B cell (primary cell): ENCODE measurements around the gene LCN9. TPM values are rescaled to one million over a fixed set of nuclear protein-coding genes. Genes with fewer than 3 reads are reported as not detected.

Source experiments
- ATAC-seq: fragments of 200-7000 bp; cut with Tn5 transposase; one replicate; pipeline ENCODE4 v1.10.0; 2021; ENCODE audit warnings: low read depth, mild to moderate bottlenecking, moderate number of reproducible peaks, moderate library complexity
- CTCF ChIA-PET: fragments of 350-600 bp; sonication (Branson Sonifier 250); formaldehyde crosslinking; loops from one replicate; lab custom pipeline; 2021; ENCODE audit warnings: antibody characterized with exemption, inconsistent platforms; lab: Charles Lee
- POLR2A ChIA-PET: fragments of 350-600 bp; sonication (Branson Sonifier 250); formaldehyde crosslinking; loops from one replicate; lab custom pipeline; 2021; ENCODE audit warnings: antibody characterized with exemption; lab: Charles Lee
- DNase-seq: peaks from one replicate; pipeline ENCODE4 v3.0.0; 2013
- H2AFZ ChIP-seq: 2 replicates; pipeline ENCODE4 v1.6.1; 2012; ENCODE audit warnings: mild to moderate bottlenecking, low read depth, low read length; ENCODE audit not compliant: insufficient read depth, poor library complexity, severe bottlenecking
- H3K27ac ChIP-seq, 2 donors: 1 replicate in 1 of 2; 2 replicates in 1 of 2; pipeline ENCODE4 v1.5.1; 2012 to 2013; ENCODE audit warnings: low read length in 2 of 2, mild to moderate bottlenecking in 2 of 2, moderate library complexity in 1 of 2
- H3K27me3 ChIP-seq, 4 experiments: fragments of 200-600 bp in 1 of 4; sonication (generic) in 1 of 4; replicated peaks in 1 of 4; 1 replicate in 2 of 4; 2 replicates in 2 of 4; pipeline versions ENCODE4 v1.6.1 to v1.7.0; 2013 to 2016; ENCODE audit warnings: low read length in 3 of 4, mild to moderate bottlenecking in 2 of 4, mixed read lengths in 1 of 4, moderate library complexity in 1 of 4; ENCODE audit not compliant: insufficient read depth in 4 of 4, control insufficient read depth in 3 of 4; ENCODE audit errors: control extremely low read depth in 1 of 4
- H3K36me3 ChIP-seq, 2 experiments: replicated peaks in 1 of 2; 1 replicate in 1 of 2; 2 replicates in 1 of 2; pipeline versions ENCODE4 v1.6.1 to v1.7.1; 2013; ENCODE audit warnings: low read length in 1 of 2; ENCODE audit not compliant: insufficient read depth in 2 of 2, control insufficient read depth in 1 of 2; ENCODE audit errors: control extremely low read depth in 1 of 2, extremely low read depth in 1 of 2
- H3K4me1 ChIP-seq, 2 donors: fragments of 200-600 bp in 1 of 2; sonication (generic) in 1 of 2; 1 replicate in 1 of 2; 2 replicates in 1 of 2; pipeline versions ENCODE4 v1.5.1 to v1.6.1; 2013 to 2017; ENCODE audit warnings: low read length in 2 of 2; ENCODE audit not compliant: control insufficient read depth in 2 of 2, insufficient read depth in 2 of 2
- H3K4me2 ChIP-seq: replicated peaks from 2 replicates; pipeline ENCODE3; 2012; ENCODE audit warnings: mild to moderate bottlenecking, low read depth, low read length; ENCODE audit not compliant: poor library complexity, severe bottlenecking
- H3K4me3 ChIP-seq, 5 experiments: fragments of 200-600 bp in 1 of 5; sonication (generic) in 1 of 5; 1 replicate in 3 of 5; 2 replicates in 2 of 5; pipeline versions ENCODE4 v1.5.1 to v1.7.0; 2011 to 2016; ENCODE audit warnings: low read length in 4 of 5, mild to moderate bottlenecking in 4 of 5, low read depth in 2 of 5, control low read depth in 1 of 5, moderate library complexity in 1 of 5; ENCODE audit not compliant: insufficient read depth in 1 of 5; ENCODE audit errors: control extremely low read depth in 1 of 5, extremely low read depth in 1 of 5
- H3K79me2 ChIP-seq: fragments of 200-600 bp; sonication (generic); one replicate; pipeline ENCODE4 v1.6.0; 2016; ENCODE audit warnings: low read length; ENCODE audit not compliant: control insufficient read depth, insufficient read depth
- H3K9ac ChIP-seq: fragments of 200-600 bp; sonication (generic); 2 replicates; pipeline ENCODE4 v1.6.1; 2017; ENCODE audit warnings: mild to moderate bottlenecking, low read length, moderate library complexity
- H3K9me3 ChIP-seq, 3 donors: one replicate each; pipeline versions ENCODE4 v1.6.1 to v1.7.1; 2013; ENCODE audit warnings: low read length in 2 of 3; ENCODE audit not compliant: control insufficient read depth in 2 of 3, insufficient read depth in 1 of 3; ENCODE audit errors: control extremely low read depth in 1 of 3
- H4K20me1 ChIP-seq: 2 replicates; pipeline ENCODE4 v1.6.0; 2012; ENCODE audit warnings: mild to moderate bottlenecking, low read length; ENCODE audit not compliant: insufficient read depth, control insufficient read depth, poor library complexity, severe bottlenecking
- H3K27ac Mint-ChIP-seq: one replicate; pipeline ENCODE4 v1.8.0; 2021; ENCODE audit warnings: mixed read lengths
- H3K27me3 Mint-ChIP-seq: one replicate; pipeline ENCODE4 v1.8.0; 2021; ENCODE audit warnings: mixed read lengths
- H3K4me1 Mint-ChIP-seq: one replicate; pipeline ENCODE4 v1.8.0; 2021; ENCODE audit warnings: mixed read lengths
- H3K4me3 Mint-ChIP-seq: one replicate; pipeline ENCODE4 v1.8.0; 2021; ENCODE audit warnings: mixed read lengths
- H3K9me3 Mint-ChIP-seq: one replicate; pipeline ENCODE4 v1.8.0; 2022; ENCODE audit warnings: mixed read lengths; ENCODE audit not compliant: insufficient read depth
- CTCF ChIP-seq: fragments of 200-600 bp; IDR thresholded peaks from one replicate; pipeline ENCODE4 v1.8.0; 2022; ENCODE audit warnings: antibody characterized with exemption, mild to moderate bottlenecking
- EZH2 ChIP-seq: IDR thresholded peaks from 2 replicates; pipeline ENCODE4 v1.6.1; 2012; ENCODE audit warnings: borderline replicate concordance, low read depth, mild to moderate bottlenecking, moderate library complexity, low read length; ENCODE audit not compliant: insufficient read depth, poor library complexity, severe bottlenecking
- WGBS: methylation state at CpG from one replicate; pipeline ENCODE4 v1.1.5; 2013; ENCODE audit warnings: missing lambda C conversion rate; ENCODE audit not compliant: insufficient coverage; 5-methylcytosine and 5-hydroxymethylcytosine counted together
- intact Hi-C: fragments of 100-400 bp; cut with micrococcal nuclease; formaldehyde crosslinking; loops from one replicate; pipeline ENCODE4 v1.10.0; 2022
- polyA plus RNA-seq: library from polyadenylated mRNA; depleted of rRNA; stranded (reverse); fragments of >200 nt; gene quantifications from 2 replicates; pipeline ENCODE4 v1.2.3, GENCODE V29; 2012
- total RNA-seq, 2 donors: library from RNA; stranded (reverse); fragments of 120-200 nt in 1 of 2; gene quantifications; 1 replicate in 1 of 2; 2 replicates in 1 of 2; pipeline versions ENCODE4 v1.2.3 to v1.2.4, GENCODE V29; 2013 to 2022

Gene LCN9
- total and polyA plus RNA-seq, 2 donors (not counting 1 experiment from before 2014, with no cell fraction given) = not detected

DNA sequence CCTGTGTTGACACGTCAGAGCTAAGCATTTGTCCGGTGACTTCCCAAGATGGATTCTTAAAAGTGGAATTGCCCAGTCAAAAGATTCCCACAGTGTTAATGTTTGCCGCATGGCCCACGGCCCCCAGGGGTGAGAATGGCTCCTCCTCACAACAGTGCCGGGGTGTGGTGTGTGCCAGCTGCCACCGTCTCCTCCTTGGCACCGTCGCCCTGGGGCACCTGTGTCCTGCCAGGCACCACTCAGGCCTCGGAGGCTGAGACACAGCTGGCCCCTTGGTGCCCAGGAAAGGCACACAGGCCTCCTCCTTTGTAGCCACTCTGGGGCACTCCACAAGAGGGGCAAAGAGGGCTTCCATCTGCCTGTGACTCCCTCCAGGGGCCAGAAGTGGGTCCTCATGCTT lies 43.2 kb downstream of the LCN9 start:
- WGBS = 88% methylated on average over 9 of the region's 9 CpGs
- Histone ChIP-seq H3K36me3 (no peaks in the 10 kb centered on the region), H3K9ac (no peak overlapping the region), H3K4me3 (no peak overlapping the region), H2AFZ (no peak overlapping the region), H3K27ac (no peak overlapping the region), H3K79me2 (no peaks in the 10 kb centered on the region), H4K20me1 (no peaks in the 10 kb centered on the region), H3K27me3 (peaks cover 0 to 11% (median 0%) of the 10 kb centered on the region in 4 experiments), H3K9me3 (no peaks in the 10 kb centered on the region), H3K4me2 (no peak overlapping the region), H3K4me1 (peaks cover 6 to 7% of the 10 kb centered on the region in 2 donors)
- no peaks in the 10 kb centered on the region for H3K9me3 Mint-ChIP-seq
- ChIA-PET POLR2A (no interaction called here), CTCF (no interaction called here)
- TF ChIP-seq EZH2 = no peak
- no peak for TF ChIP-seq CTCF
- intact Hi-C loops = no loop called here
- DNase-seq = no peak
- H3K4me1 Mint-ChIP-seq = no peaks in the 10 kb centered on the region
- H3K4me3 Mint-ChIP-seq = no peak overlapping the region
- H3K27me3 Mint-ChIP-seq = no peaks in the 10 kb centered on the region
- no peak for ATAC-seq
- H3K27ac Mint-ChIP-seq = no peak overlapping the region

DNA sequence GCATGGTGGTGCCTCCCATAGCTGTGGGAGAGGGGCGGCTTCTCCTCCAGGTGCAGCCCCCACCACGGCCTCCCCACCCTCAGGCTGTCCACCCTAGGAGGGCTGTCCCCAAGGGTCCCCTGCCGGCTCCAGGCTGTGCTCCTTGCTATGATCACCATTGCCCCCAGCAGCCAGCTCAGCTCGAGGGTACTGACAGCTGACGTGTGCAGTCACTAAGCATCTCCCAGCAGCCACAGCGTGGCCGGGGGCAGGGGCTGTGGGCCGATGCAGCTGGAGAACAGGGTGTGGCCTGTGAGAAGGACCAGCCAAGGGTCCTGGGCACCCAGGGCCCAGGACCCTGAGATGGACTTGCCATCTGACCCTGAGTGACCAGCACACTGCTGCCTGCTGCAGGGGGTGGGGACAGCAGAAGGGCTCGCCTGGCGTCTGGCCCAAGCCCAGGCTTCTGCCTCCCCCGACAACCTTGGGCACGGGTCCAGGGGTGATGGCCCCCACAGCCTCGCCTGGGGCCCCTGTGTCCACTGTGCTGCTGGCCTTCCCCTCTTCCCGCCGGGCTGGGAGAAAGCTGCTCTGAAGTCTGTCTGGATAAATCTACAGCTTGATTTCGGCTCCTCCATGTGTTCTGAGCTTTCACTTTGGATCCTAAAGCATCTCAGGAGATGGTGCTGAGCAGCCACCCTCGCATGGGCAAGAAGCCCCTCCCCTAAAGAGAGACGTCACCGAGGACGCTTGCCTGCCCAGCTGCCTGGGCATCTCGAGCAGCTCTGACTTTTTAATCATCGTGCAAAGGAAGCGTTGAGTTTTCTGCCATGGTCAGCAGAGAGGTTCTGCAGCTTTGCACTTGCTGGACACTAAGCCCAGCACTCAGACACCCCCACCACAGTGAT lies 44.4 kb downstream of the LCN9 start:
- ATAC-seq = no peak
- POLR2A ChIA-PET = no interaction called here

More for the DNA sequence above, 44.4 kb downstream of the LCN9 start:
- no peak overlapping the region for H3K9ac ChIP-seq
- Mint-ChIP-seq H3K9me3 (no peaks in the 10 kb centered on the region), H3K27me3 (peaks cover 6% of the 10 kb centered on the region), H3K4me3 (no peak overlapping the region), H3K4me1 (no peaks in the 10 kb centered on the region), H3K27ac (no peak overlapping the region)
- no peaks in the 10 kb centered on the region for H3K79me2 ChIP-seq
- no peak overlapping the region for H3K4me2 ChIP-seq
- H2AFZ ChIP-seq = no peak overlapping the region
- no peak overlapping the region for H3K4me3 ChIP-seq
- no peaks in the 10 kb centered on the region for H3K4me1 ChIP-seq
- peaks cover 0 to 6% (median 3%) of the 10 kb centered on the region in 4 experiments for H3K27me3 ChIP-seq
- WGBS = 66% methylated on average over 22 of the region's 23 CpGs
- TF ChIP-seq CTCF = no peak
- no peak for TF ChIP-seq EZH2
- no peak for DNase-seq
- CTCF ChIA-PET = no interaction called here
- intact Hi-C loops = no loop called here
- no peaks in the 10 kb centered on the region for H3K9me3 ChIP-seq
- no peaks in the 10 kb centered on the region for H4K20me1 ChIP-seq
- H3K36me3 ChIP-seq = no peaks in the 10 kb centered on the region
- H3K27ac ChIP-seq = no peak overlapping the region
